Measurements from ENCODE around the gene LRRC37A3.

DNA sequence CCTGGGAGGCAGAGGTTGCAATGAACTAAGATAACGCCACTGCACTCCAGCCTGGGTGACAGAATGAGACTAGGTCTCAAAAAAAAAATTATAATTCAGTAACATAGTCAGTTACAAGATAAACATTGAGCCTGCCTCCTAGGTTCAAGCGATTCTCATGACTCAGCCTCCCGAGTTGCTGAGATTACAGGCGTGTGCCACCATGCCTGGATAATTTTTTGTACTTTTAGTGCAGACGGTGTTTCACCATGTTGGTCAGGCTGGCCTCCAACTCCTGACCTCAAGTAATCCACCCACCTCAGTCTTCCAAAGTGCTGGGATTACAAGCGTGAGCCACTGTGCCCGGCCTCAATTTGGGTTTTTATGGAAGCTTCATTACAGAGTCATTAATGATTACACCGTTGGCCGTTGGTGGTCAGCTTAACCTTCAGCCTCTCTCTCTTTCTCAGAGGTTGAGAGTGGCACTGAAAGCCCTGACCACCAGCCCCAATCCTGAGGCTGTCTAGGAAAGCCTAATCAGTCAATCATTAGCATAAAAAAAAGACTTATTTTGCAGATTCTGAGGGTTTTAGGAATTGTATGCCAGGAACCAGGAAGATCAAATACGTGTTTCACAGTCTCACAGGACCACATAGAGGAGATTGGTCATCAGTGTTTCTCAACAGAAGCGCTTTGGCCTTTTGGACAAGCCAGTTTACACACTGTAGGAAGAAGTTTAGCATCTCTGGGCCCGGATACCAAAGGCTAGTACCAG is 1.3 kb upstream of the LRRC37A3 start:
- TF ChIP-seq, protein P1, sequence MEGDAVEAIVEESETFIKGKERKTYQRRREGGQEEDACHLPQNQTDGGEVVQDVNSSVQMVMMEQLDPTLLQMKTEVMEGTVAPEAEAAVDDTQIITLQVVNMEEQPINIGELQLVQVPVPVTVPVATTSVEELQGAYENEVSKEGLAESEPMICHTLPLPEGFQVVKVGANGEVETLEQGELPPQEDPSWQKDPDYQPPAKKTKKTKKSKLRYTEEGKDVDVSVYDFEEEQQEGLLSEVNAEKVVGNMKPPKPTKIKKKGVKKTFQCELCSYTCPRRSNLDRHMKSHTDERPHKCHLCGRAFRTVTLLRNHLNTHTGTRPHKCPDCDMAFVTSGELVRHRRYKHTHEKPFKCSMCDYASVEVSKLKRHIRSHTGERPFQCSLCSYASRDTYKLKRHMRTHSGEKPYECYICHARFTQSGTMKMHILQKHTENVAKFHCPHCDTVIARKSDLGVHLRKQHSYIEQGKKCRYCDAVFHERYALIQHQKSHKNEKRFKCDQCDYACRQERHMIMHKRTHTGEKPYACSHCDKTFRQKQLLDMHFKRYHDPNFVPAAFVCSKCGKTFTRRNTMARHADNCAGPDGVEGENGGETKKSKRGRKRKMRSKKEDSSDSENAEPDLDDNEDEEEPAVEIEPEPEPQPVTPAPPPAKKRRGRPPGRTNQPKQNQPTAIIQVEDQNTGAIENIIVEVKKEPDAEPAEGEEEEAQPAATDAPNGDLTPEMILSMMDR (IDR thresholded peaks at IDR 0.05), result no peak
- no peak for TF ChIP-seq POLR2A (IDR thresholded peaks at IDR 0.05)

All from testis (tissue), 2 donors.